K562 (cell line): ENCODE data around the gene IGF2BP3. TPM values are rescaled to one million over a fixed set of nuclear protein-coding genes. Genes with fewer than 3 reads are reported as not detected.
A peak's percentile ranks its signal among the peaks of the same experiment; 100 is the strongest.

Source experiments
- ESRRB ChIP-seq: fragments of 250-450 bp; sonication (Bioruptor Pico); IDR thresholded peaks from 2 replicates; pipeline ENCODE4 v1.5.0; 2020; ENCODE audit warnings: mild to moderate bottlenecking, moderate library complexity, borderline replicate concordance
- ETV5 ChIP-seq: sonication (generic); formaldehyde crosslinking; IDR thresholded peaks from 2 replicates; pipeline ENCODE4 v1.4.0; 2020; ENCODE audit warnings: low read depth, mild to moderate bottlenecking, missing genetic modification reagents
- FIP1L1 ChIP-seq: fragments of 200-400 bp; formaldehyde crosslinking; IDR thresholded peaks from 2 replicates; pipeline ENCODE4 v1.6.1; 2018; ENCODE audit warnings: mild to moderate bottlenecking, low read depth, low read length; ENCODE audit not compliant: poor library complexity, severe bottlenecking
- FOXA1 ChIP-seq: fragments of 450-650 bp; IDR thresholded peaks from 2 replicates; pipeline ENCODE4 v1.6.1; 2016; ENCODE audit warnings: mild to moderate bottlenecking, borderline replicate concordance
- GABPB1 ChIP-seq: sonication (generic); formaldehyde crosslinking; IDR thresholded peaks from 2 replicates; pipeline ENCODE4 v1.8.0; 2022; ENCODE audit warnings: mild to moderate bottlenecking, missing genetic modification reagents
- GATAD2B ChIP-seq: fragments of 450-650 bp; IDR thresholded peaks from 2 replicates; pipeline ENCODE4 v1.6.1; 2017; ENCODE audit warnings: mild to moderate bottlenecking, borderline replicate concordance
- HCFC1 ChIP-seq: IDR thresholded peaks from 2 replicates; pipeline ENCODE4 v1.6.1; 2012; ENCODE audit warnings: low read depth, low read length, improper control_type of control experiment
- MAZ ChIP-seq, 2 experiments: fragments of 450-650 bp in 1 of 2; sonication (generic) in 1 of 2; formaldehyde crosslinking; IDR thresholded peaks in 1 of 2; conservative IDR thresholded peaks in 1 of 2; 2 replicates each; pipeline versions ENCODE4 v1.4.0 to v1.5.0; 2020; ENCODE audit warnings: mild to moderate bottlenecking in 1 of 2, missing genetic modification reagents in 1 of 2
- MCM7 ChIP-seq, 2 experiments: fragments of 450-650 bp; IDR thresholded peaks; 2 replicates each; pipeline ENCODE4 v1.6.1; 2016 to 2018
- MYC ChIP-seq, 2 experiments: fragments of 250-450 bp in 1 of 2; sonication (Bioruptor Pico) in 1 of 2; IDR thresholded peaks; 2 replicates each; pipeline versions ENCODE4 v1.5.1 to v1.6.1; 2012 to 2021; ENCODE audit warnings: low read depth in 2 of 2, borderline replicate concordance in 1 of 2, improper control_type of control experiment in 1 of 2, low read length in 1 of 2, mild to moderate bottlenecking in 1 of 2, moderate library complexity in 1 of 2
- NFYB ChIP-seq: IDR thresholded peaks from 2 replicates; pipeline ENCODE4 v1.6.1; 2011; ENCODE audit warnings: mild to moderate bottlenecking, moderate library complexity; ENCODE audit not compliant: insufficient read length; ENCODE audit errors: extremely low read depth
- NONO ChIP-seq, 2 experiments: fragments of 200-400 bp in 1 of 2; fragments of 450-650 bp in 1 of 2; formaldehyde crosslinking in 1 of 2; IDR thresholded peaks; 2 replicates each; pipeline ENCODE4 v1.6.1; 2017; ENCODE audit warnings: low read depth in 2 of 2, mild to moderate bottlenecking in 2 of 2, moderate library complexity in 2 of 2, low read length in 1 of 2
- NR4A1 ChIP-seq, 2 experiments: fragments of 250-450 bp in 1 of 2; fragments of 450-650 bp in 1 of 2; sonication (Bioruptor Pico) in 1 of 2; IDR thresholded peaks; 2 replicates each; pipeline versions ENCODE4 v1.4.0 to v1.6.1; 2016 to 2020; ENCODE audit warnings: mild to moderate bottlenecking in 2 of 2, missing compliant biosample characterization in 1 of 2, missing genetic modification characterization in 1 of 2, moderate library complexity in 1 of 2
- SIN3A ChIP-seq, 2 experiments: fragments of 150-350 bp in 1 of 2; IDR thresholded peaks; 2 replicates each; pipeline ENCODE4 v1.6.1; 2011 to 2016; ENCODE audit warnings: borderline replicate concordance in 2 of 2, low read depth in 2 of 2, low read length in 2 of 2, mild to moderate bottlenecking in 2 of 2, moderate library complexity in 2 of 2; ENCODE audit not compliant: control insufficient read depth in 1 of 2
- SP2 ChIP-seq: IDR thresholded peaks from 2 replicates; pipeline ENCODE4 v1.6.1; 2011; ENCODE audit warnings: mild to moderate bottlenecking, low read depth, low read length, moderate library complexity; ENCODE audit not compliant: poor library complexity, severe bottlenecking; ENCODE audit errors: extremely low read depth
- SPI1 ChIP-seq: IDR thresholded peaks from 2 replicates; pipeline ENCODE4 v1.6.1; 2011; ENCODE audit warnings: low read depth, low read length, control low read depth, borderline replicate concordance
- TCF7 ChIP-seq: sonication (generic); IDR thresholded peaks from 2 replicates; pipeline ENCODE4 v1.6.1; 2016; ENCODE audit warnings: antibody characterized with exemption, borderline replicate concordance
- TOE1 ChIP-seq, 2 experiments: fragments of 450-650 bp in 1 of 2; sonication (generic) in 1 of 2; formaldehyde crosslinking in 1 of 2; IDR thresholded peaks; 2 replicates each; pipeline versions ENCODE4 v1.7.1 to v1.8.0; 2016 to 2022; ENCODE audit warnings: borderline replicate concordance in 2 of 2, mild to moderate bottlenecking in 2 of 2, antibody characterized with exemption in 1 of 2, inconsistent platforms in 1 of 2, low read depth in 1 of 2, missing genetic modification reagents in 1 of 2, moderate library complexity in 1 of 2
- ZNF134 ChIP-seq: fragments of 250-450 bp; sonication (Bioruptor Pico); conservative IDR thresholded peaks from 2 replicates; pipeline ENCODE4 v1.4.0; 2020
- polyA plus RNA-seq, 8 experiments: library from polyadenylated mRNA; depleted of rRNA in 4 of 8; stranded (reverse) in 5 of 8; unstranded in 3 of 8; fragments of >200 nt; fragmentation: Nextera tagmentation in 2 of 8; fragmentation: Illumina TruSeq in 1 of 8; extraction: Ambion mirVana in 2 of 8; extraction: Trizol in 1 of 8; gene quantifications; 2 replicates each; pipeline versions ENCODE4 v1.2.1 to v1.2.3, GENCODE V29; 2011 to 2014; ENCODE audit warnings: inconsistent platforms in 1 of 8, missing spikeins in 1 of 8
- total RNA-seq, 7 experiments: library from RNA; depleted of rRNA in 6 of 7; stranded (reverse); fragments of >200 nt in 6 of 7; fragmentation: Illumina TruSeq in 2 of 7; extraction: Trizol in 2 of 7; gene quantifications; 2 replicates each; pipeline versions ENCODE4 v1.2.1 to v1.2.3, GENCODE V29; 2011 to 2021; ENCODE audit warnings: low replicate concordance in 1 of 7
- TF ChIP-seq, protein P1 (sequence below): sonication (generic); formaldehyde crosslinking; IDR thresholded peaks from 2 replicates; pipeline ENCODE4 v1.8.0; 2022; ENCODE audit warnings: mild to moderate bottlenecking, missing genetic modification reagents
- TF ChIP-seq, protein P2 (sequence below): fragments of 150-350 bp; IDR thresholded peaks from 2 replicates; pipeline ENCODE4 v1.6.1; 2014; ENCODE audit warnings: low read depth, mild to moderate bottlenecking, low read length, borderline replicate concordance

Gene IGF2BP3
- total and polyA plus RNA-seq, 9 of the 15 experiments (the other 6 are each of a cell fraction or from before 2014, with no cell fraction given), result 8.4 to 88.1 (median 61.2) TPM

DNA sequence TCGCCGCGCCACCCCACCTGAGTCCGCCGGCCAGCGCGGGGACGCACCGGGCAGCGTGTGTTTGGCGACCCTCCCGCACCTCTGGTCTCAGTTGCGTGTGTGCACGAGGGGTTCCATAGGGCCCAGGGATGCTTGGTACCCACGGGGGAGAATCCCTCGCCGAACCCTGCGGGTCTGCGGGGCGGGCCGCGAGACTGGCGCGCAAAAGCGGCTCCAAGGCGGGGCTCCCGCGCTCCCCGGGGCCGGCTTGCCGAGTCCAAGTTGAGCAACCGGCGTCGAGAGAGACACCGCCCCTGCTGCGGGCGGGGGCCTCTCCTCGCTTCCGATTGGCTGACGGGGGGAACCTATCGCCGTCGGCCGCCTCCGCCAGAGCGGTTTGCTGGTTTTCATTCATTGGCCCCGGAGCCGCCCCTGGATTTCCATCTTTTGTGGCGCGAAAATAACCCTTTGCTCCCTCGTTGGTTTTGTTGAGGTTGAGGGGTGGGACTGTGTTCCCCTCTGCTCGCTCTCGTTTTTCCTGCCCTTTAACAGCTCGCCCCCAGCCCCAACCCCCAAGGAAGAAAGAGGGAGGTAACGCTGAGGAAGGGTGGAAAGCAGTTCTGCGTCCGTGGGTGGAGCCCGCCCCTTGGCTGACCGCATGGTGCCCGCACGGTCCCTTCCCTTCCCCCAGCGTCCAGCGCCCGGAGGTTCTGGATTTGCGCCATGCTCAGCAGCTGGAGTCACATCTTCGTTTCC lies 4.0 kb upstream of the IGF2BP3 start (continued):
- TF ChIP-seq MAZ (CRISPR knock-in tag; conservative IDR thresholded peaks at IDR 0.05 in 1 of 2, IDR thresholded peaks at IDR 0.05 in 1 of 2), result peak; percentile 96 to 98
- peak; percentile 28; the same call in 1 of the 2 replicates for TF ChIP-seq TCF7
- TF ChIP-seq SP2, result no peak
- no peak for TF ChIP-seq MCM7 (IDR thresholded peaks at IDR 0.05)
- TF ChIP-seq ESRRB (CRISPR knock-in tag), result no peak
- TF ChIP-seq, protein P1, sequence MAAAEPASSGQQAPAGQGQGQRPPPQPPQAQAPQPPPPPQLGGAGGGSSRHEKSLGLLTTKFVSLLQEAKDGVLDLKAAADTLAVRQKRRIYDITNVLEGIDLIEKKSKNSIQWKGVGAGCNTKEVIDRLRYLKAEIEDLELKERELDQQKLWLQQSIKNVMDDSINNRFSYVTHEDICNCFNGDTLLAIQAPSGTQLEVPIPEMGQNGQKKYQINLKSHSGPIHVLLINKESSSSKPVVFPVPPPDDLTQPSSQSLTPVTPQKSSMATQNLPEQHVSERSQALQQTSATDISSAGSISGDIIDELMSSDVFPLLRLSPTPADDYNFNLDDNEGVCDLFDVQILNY, result 0 out of 2 replicates have a peak, but pooled peaks have one; percentile 27
- peak; percentile 77 for TF ChIP-seq NFYB
- TF ChIP-seq FOXA1, result no peak
- TF ChIP-seq NONO (IDR thresholded peaks at IDR 0.05; ENCODE audit: low read depth in 2 of 2, low read length in 1 of 2), result peak; percentile 73 to 82; a peak in 3 of 4 replicates
- peak; percentile 60 for TF ChIP-seq HCFC1
- no peak for TF ChIP-seq FIP1L1
- TF ChIP-seq SIN3A (IDR thresholded peaks at IDR 0.05; ENCODE audit: borderline replicate concordance in 2 of 2, control insufficient read depth in 1 of 2, low read depth in 2 of 2, low read length in 2 of 2), result peak; percentile 64 to 86; a peak in 2 of 4 replicates
- peak; percentile 99 for TF ChIP-seq MYC (IDR thresholded peaks at IDR 0.05; ENCODE audit: low read depth, low read length)
- TF ChIP-seq MYC (CRISPR knock-in tag; IDR thresholded peaks at IDR 0.05; ENCODE audit: borderline replicate concordance, low read depth), result peak; percentile 87
- TF ChIP-seq GABPB1 (CRISPR knock-in tag), result no peak; the same call in 1 of the 2 replicates
- peak; percentile 47; the same call in 1 of the 2 replicates for TF ChIP-seq ETV5
- TF ChIP-seq, protein P2, sequence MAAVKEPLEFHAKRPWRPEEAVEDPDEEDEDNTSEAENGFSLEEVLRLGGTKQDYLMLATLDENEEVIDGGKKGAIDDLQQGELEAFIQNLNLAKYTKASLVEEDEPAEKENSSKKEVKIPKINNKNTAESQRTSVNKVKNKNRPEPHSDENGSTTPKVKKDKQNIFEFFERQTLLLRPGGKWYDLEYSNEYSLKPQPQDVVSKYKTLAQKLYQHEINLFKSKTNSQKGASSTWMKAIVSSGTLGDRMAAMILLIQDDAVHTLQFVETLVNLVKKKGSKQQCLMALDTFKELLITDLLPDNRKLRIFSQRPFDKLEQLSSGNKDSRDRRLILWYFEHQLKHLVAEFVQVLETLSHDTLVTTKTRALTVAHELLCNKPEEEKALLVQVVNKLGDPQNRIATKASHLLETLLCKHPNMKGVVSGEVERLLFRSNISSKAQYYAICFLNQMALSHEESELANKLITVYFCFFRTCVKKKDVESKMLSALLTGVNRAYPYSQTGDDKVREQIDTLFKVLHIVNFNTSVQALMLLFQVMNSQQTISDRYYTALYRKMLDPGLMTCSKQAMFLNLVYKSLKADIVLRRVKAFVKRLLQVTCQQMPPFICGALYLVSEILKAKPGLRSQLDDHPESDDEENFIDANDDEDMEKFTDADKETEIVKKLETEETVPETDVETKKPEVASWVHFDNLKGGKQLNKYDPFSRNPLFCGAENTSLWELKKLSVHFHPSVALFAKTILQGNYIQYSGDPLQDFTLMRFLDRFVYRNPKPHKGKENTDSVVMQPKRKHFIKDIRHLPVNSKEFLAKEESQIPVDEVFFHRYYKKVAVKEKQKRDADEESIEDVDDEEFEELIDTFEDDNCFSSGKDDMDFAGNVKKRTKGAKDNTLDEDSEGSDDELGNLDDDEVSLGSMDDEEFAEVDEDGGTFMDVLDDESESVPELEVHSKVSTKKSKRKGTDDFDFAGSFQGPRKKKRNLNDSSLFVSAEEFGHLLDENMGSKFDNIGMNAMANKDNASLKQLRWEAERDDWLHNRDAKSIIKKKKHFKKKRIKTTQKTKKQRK, result no peak
- no peak for TF ChIP-seq ZNF134 (CRISPR knock-in tag)
- TF ChIP-seq NR4A1 (CRISPR knock-in tag; IDR thresholded peaks at IDR 0.05), result 0 out of 2 replicates have a peak, but pooled peaks have one; percentile 82
- TF ChIP-seq NR4A1 (tag; IDR thresholded peaks at IDR 0.05), result peak; percentile 25; the same call in 1 of the 2 replicates
- peak; percentile 89 for TF ChIP-seq TOE1 (IDR thresholded peaks at IDR 0.05; ENCODE audit: borderline replicate concordance)
- TF ChIP-seq TOE1 (CRISPR knock-in tag; IDR thresholded peaks at IDR 0.05; ENCODE audit: borderline replicate concordance, low read depth), result no peak
- peak; percentile 73 for TF ChIP-seq GATAD2B
- 0 out of 2 replicates have a peak, but pooled peaks have one; percentile 17 for TF ChIP-seq SPI1
